HG03064 (cell line): ENCODE results near the gene MAN2A1.
A peak's percentile ranks its signal among the peaks of the same experiment; 100 is the strongest.
"Not testable (repeated sequence)": the region's sequence is repeated elsewhere in the genome, so short reads cannot be mapped to it uniquely, and the experiment has no call there.

Experiments used
- ATAC-seq: cut with Tn5 transposase; IDR thresholded peaks from one replicate; pipeline ENCODE4 v1.9.1; 2021; ENCODE audit warnings: low read depth; ENCODE audit not compliant: unreplicated experiment

The MAN2A1 gene

GRCh38 chr5:109750463-109750862 lies 60.7 kb downstream of the MAN2A1 start:
- ATAC-seq: no peak

DNA sequence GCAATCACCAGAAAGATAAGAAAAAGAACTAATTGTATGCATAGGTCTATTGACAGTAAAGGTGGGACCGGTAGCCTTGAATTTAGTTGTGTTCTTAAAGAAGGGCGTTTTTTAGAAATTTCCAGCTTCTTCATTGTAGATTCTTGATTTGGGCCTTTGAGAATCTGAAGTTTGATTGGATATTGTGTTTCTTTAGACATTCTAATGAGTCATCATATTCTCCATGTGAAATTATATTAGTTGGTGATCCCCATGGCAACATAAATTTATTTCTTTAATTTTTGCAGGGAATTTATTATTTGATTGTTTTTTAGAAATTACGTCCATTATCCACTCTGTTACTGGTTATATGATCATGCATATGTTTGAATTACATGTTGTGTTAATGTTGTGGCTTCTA lies 63.6 kb downstream of the MAN2A1 start:
- no peak for ATAC-seq

DNA sequence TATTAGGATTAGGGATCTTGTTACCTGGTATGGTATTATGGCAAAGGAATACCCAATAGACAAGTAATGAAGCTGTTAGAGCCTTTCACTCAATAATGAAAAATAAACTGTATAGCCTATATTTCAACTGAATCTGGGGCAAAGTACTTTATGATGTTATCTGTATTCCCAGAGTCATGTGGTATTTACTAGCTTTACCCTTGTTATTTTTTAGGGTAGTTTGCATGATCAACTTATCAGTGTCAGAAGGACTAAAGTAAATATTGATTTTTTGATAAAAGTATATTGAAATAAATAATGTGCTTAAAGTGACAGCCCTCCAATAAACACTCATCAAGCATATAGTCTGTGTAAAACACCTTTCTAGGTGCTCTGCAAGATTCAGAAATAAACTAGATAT lies 64.6 kb downstream of the MAN2A1 start:
- ATAC-seq: no peak

DNA sequence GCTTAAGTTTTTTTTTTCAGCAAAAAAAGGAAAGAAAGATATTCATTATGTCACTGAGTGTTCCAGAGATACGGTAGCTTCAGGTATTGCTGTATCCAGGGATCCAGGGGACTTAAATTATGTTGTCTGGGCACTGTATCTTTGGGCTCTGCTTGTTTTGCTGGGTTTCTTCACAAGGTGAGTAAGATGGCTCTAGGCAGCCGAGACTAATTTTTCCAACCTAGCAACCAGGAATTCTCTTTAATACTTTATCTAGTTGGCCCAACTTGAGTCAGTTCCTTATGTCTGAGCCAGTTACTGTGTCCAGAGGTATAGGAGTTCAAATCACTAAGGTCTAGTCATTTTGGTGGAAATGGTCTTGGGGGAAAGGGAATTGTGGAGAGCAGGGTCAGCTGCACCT lies 66.0 kb downstream of the MAN2A1 start:
- ATAC-seq: no peak

- ATAC-seq: no peak
Observed at GRCh38 chr5:109756543-109757185, 66.9 kb downstream of the MAN2A1 start.

GRCh38 chr5:109757490-109757889 lies 67.8 kb downstream of the MAN2A1 start:
- ATAC-seq: no peak

DNA sequence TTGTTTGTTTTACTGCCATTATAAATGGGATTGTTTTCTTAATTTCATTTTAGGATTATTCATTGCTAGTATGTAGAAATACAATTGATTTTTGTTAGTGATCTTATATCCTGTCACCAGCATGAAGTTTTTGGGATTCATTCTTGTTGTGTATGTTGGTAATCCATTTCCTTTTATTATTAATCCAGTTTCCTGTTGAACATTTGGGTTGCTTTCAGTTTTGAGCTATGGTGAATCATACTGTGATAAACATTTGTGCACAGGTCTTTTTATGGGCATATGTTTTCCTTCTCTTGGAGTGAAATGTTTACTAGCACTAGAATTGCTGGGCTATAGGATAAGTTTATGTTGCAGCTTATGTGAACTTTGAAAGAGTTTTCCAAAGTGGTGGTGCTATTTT lies 69.6 kb downstream of the MAN2A1 start:
- ATAC-seq: no peak

GRCh38 chr5:109760130-109760529 lies 70.4 kb downstream of the MAN2A1 start:
- ATAC-seq: not testable (repeated sequence)

- ATAC-seq: no peak
Observed at GRCh38 chr5:109762821-109763220, 73.1 kb downstream of the MAN2A1 start.

DNA sequence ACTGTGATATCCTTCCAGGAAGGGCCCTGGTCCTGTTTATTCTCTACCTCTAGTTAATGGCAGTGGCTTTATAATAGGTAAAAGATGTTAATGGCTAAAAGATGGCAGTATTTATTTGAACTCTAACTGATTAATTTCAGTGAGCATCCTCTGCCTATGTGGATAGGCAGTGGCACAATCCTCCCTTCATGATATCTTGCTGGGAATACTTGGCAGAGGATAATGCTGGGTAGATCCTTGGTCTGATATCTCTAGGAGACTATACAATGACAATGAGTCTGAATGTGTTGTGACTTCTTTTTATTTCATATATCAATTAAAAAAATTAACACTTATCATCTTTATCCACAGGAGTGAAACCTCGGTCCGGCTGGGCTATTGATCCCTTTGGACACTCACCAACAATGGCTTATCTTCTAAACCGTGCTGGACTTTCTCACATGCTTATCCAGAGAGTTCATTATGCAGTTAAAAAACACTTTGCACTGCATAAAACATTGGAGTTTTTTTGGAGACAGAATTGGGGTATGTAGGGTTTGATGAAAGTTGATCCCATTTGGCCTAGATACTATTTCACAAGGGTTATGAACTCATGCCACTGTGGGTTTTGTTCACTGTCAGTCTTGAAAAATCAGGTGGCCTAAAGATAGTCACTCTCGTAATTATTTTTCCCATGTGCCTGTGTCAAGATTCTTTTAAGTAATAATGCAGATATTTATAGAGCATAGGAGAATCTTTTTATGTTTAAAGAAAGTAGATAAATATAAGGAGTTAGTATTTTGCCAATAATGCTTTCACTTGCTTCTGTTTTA lies 77.7 kb downstream of the MAN2A1 start:
- ATAC-seq: no peak

GRCh38 chr5:109767997-109768396 lies 78.3 kb downstream of the MAN2A1 start:
- ATAC-seq: no peak

DNA sequence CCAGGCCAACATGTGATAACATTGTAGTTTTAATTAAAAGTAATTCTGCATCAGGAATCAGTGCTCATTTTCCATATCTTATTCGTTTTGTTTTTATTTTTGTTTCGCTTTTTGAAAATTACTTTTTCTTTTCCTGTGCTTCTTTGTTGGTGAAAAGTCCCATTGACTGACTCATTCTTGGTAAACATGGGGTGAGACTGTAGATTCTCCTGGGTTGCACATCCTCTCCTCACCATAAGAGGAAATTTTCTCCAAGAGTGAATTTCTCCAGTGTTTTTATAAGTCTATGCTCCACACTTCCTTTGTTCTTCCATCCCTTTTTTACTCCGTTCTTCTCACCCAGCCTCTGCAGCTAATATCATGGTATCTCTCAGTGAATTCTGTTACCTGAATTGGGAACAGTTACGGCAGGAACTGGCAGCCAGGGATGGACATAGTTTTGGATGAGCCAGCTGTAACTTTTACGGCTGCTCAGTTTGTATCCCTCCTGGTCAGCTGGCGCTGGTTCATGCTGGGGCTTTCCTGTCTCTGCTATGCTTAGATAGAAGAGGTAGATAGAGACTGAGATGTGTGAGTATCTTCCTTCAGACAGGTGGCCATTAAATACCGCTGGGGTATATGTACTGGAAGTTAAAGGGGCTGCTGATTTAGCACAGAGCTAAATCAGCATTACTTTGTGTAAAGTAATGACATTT lies 80.0 kb downstream of the MAN2A1 start:
- ATAC-seq: no peak

GRCh38 chr5:109775130-109775529 lies 85.4 kb downstream of the MAN2A1 start:
- no peak for ATAC-seq

DNA sequence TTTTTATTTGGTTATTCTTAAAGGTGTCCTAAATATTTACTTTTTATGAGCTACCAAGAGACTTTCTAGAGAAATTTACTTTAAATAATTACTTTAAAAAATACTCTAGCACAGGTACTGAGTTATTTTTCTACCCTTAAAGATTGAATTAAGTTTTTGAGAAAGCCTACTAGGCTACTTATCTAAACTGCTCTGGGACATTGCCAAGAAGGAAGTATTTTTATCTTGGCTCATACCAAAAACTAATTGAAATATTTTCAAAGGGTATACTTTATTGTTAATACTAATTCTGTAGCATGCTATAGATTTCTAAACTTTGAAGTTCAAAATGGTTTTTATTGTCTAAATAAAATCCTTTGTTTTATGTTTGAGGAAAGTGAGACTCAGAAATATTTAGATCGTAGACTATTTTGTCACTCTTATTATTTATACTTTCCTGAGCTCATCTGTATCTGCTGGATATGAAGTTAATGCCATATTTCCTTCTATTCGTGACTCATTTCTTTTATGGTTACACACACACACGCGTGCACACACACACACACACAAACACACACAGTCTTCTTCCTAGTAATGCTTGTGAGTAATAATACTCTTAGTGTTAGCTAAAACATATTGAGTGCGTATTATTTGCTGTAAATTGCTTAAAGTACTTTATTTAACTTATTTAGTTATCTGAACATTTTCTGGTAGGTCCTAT lies 89.5 kb downstream of the MAN2A1 start:
- ATAC-seq: no peak

GRCh38 chr5:109784687-109785086 lies 95.0 kb downstream of the MAN2A1 start:
- ATAC-seq: no peak

- no peak for ATAC-seq
Observed at GRCh38 chr5:109786206-109786855, 96.6 kb downstream of the MAN2A1 start.

DNA sequence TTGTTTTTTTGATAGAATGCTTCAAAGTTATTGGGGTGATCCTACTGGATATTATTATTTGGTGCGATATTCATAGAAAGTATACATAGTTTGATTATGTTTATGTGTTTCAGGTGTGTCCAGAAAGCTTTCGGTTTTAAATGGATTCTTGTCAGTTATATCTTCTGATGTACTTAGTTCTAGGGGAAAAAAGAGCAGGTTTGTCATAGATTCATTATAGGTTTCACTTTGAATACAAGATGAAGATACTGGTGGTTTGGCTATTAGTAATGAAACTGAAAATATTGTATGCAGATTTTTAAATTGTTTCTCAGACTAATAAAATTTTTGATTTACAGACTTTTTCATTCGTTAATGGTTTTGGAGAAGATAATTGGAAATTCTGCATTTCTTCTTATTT lies 98.9 kb downstream of the MAN2A1 start:
- ATAC-seq: peak; percentile 82

GRCh38 chr5:109792613-109793012 lies 102.9 kb downstream of the MAN2A1 start:
- ATAC-seq: no peak

DNA sequence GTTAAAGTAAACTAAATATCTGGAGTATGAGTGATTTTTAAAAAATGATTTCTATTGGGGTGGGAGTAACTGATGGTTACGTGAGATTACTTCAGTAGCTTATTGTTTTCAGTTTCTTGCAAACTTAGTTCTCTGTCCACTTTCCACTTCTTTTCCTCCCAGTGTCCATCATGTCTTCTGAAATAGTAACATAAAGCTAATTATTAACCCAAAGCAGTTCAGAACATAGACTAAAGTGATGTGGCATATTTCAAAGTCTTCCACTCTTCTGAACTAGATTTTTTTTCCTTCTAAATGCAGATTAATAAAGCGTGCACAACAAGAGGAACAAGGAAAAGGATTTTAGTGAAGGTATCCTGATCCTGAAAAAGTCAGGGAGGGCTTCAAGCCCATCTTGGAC lies 114.1 kb downstream of the MAN2A1 start:
- ATAC-seq: no peak

- no peak for ATAC-seq
Observed at GRCh38 chr5:109805472-109805871, 115.7 kb downstream of the MAN2A1 start.

DNA sequence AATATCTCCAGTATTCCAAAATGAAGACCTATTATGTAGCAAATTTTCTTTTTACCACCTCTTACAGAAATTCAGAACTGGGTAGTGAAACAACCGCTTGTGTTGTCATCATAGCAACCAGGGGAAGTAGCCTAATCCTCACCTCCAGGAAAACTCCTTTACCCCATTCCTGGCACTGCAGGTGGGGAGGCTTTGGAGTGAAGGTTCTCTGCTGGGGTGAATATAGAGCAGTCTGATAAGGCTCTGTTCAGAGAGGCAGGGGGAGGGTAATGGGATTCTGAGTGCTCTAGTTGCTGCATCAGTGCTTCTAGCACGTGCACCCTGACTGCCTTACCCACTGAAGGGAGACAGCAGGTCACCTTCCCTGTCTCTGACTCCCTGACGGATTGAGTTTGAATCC lies 116.2 kb downstream of the MAN2A1 start:
- ATAC-seq: no peak
